GM23248 (cell line): Measurements from ENCODE around the gene PRSS16.

Source experiments
- EZH2 ChIP-seq: fragments of 200-600 bp; sonication (generic); IDR thresholded peaks from 2 replicates; pipeline ENCODE4 v1.6.1; 2018; ENCODE audit warnings: antibody characterized with exemption, mild to moderate bottlenecking; ENCODE audit not compliant: insufficient read depth, poor library complexity, severe bottlenecking
- EZH2phosphoT487 ChIP-seq: fragments of 200-600 bp; sonication (generic); IDR thresholded peaks from 2 replicates; pipeline ENCODE4 v1.6.1; 2018; ENCODE audit warnings: antibody characterized with exemption, moderate library complexity, mild to moderate bottlenecking, low read depth; ENCODE audit not compliant: insufficient read depth

DNA sequence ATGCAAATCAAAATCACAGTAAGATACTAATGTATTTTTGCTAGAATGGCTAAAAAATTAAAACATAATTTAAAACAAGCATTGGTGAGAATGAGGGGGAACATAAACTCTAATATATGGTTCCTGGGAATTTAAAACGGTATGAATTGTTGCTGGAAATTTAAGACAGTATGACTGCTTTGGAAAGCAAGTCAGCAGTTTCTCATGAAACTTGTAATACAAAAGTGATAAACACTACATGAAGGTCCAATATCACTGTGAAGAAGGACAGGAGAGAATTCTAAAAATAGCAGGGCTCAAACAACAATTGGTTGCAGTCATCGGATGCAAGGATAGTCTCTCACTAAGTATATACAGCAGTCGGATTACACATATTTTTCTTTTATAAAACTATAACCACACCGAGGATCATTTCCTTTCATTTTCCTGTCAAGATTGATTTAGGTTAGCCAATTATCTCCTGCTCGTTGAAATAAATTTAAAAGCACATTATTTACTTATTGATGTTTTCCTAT is 18.5 kb upstream of the PRSS16 start:
- TF ChIP-seq EZH2, result no peak
- TF ChIP-seq EZH2phosphoT487, result no peak
